ENCODE measurements around the gene LCOR.

LCOR gene

DNA sequence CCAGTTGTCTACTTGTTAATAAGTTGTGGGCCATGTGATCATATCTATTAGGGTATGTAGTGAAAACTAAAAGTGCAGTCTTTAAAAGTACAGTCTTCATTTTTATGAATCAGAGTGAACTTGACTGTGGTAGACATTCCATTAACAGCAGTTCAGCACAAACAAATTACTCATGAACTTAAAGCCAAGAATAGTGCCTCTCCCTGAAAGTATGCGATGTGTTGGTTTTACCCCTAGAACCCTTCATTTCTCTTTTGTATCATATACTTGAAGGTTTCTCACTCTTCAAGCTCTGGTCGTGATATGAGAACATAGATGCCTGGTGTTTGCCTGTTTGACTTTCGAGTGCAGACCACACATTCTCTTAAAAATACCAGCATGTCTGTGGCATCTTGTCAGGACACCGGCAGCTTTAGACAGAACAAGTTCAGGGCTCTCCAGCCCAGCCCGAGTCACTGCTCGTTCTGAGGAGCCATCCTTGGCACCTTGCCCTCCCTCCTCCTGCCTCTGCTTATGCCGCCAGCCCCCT lies 159.3 kb downstream of the LCOR start:
- DNase-seq = no peak

DNA sequence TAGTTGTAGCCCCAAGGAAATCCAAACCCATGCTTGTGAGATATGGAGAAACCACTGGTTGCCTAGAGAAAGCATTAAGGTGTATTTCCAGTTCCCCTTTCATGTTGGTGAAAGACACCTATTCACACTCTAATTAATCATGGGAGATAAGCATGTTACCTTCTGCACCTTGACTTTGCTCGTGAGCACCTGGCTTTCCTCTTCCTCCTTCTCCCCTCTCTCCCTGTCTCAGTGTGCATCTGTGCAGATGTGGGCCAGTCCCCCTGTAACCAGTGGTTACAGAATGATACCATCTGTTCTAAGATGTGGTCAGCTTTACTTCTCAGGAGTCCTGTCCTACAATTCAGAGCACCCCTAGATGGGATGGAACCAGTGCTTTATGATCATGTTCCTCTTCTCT lies 160.6 kb downstream of the LCOR start:
- DNase-seq = no peak

DNA sequence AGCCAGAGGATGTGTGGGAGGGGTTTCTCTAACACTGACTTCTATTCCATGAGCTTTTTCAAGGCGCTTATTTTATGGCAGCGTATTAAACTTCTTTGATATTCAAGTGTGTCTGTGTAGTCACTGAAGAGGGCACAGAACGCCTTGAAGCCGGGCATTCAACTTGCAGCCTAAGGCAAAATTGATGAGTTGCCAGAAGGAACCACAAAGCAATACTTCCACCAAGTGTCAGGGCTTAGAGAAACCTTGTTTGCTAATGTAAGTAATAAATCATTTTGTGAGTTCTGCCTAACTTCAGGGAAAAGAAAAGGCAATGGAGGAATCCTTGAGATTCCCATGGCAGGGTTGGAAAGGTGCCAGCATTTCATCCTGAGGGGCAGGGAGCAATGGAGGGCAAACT lies 163.8 kb downstream of the LCOR start:
- no peak for DNase-seq

DNA sequence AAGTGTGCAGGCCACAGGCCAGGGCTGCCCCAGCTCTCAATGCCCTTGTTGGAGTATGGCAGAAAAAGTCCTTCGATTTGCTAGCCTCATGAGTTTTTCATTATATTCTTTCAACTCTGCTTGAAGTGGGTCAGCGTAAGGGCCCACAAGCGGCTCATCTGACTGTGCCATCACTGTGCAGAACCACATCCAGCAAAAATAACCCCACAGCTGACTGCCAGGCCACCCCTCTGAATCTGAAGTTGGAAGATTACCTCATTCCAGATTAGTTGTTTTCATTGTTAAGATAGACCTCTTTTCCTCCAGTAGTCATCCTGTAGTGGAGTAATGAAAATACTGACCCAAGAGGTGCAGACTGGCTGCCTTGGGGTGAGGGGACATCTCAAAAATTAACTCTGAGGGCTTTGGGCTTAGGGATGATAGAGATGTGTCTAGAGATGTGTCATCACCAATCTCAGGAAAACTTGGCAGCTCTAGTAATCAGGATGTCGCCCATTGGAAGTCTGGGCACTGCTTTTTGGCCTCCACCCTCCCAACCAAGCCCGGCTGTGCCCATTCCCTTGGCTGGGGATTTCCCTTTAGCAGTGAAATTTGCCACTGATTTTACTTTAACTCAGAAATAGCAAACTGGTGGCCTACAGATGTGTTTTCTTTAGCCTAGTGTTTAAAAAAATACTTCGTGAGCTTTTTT lies 164.3 kb downstream of the LCOR start:
- no peak for DNase-seq

DNA sequence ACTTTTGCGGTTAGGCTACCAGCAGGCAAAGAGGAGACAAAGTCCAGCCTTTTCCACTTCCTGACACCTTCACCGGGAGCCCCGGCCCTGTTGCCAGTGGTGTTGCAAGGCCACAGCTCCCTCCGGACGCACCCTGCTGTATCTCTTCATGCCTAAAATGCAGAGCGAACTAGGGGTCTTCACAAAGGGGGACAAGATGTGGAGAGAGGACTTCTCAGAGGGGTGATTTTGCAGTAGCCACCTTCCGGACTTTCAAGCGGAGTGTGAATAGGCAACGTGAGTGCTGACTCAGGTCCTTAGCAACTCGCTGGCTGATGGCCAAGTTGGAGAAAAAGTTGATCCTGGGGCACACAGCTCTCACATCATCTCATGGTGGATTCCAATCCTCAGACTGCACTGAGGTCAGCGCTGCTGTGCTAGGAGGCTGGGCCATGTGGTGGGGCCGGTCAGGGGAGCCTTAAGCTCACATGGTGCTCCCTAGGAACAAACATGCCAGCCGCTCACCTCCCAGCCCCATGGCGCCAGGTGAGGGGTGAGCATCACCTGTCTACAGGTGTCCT lies 166.3 kb downstream of the LCOR start:
- DNase-seq = no peak

DNA sequence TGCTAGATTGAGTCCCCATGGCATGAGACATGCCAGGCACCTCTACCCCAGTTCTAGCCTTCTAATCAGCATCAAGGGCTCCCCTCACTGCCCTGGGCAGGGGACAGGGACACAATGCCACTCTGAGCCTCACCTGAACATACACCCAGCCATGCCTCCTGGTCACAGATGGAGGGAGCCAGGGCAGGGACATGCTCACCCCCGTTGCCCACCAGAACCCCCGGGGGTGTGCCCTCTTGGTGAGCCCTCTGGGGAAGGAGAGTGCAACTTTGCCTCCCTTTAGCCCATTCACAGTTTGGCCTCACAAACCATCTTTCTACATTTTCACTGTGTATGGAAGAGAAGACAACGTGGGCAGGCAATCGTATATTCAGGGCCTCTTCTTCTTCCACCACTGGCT lies 167.2 kb downstream of the LCOR start:
- no peak for DNase-seq

DNA sequence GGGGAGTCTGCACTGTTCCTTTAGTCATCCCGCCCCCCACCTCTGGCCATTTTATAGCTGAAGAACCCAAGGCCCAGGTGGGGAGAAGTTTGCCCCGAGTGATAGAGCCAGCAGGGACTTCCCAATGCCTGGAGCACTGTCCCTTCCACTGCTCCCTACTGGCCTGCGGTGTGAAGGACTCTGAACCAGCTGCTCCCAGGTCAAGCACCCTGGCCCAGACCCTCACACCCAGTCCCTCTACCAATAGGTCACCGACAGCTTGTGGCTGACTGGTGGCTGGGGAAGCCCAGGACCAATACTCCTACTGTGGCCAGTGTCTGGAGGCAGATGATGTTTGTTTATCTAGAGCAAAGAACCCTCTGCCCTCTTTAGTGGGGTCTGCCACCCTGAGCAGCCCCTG lies 167.9 kb downstream of the LCOR start:
- no peak for DNase-seq

DNA sequence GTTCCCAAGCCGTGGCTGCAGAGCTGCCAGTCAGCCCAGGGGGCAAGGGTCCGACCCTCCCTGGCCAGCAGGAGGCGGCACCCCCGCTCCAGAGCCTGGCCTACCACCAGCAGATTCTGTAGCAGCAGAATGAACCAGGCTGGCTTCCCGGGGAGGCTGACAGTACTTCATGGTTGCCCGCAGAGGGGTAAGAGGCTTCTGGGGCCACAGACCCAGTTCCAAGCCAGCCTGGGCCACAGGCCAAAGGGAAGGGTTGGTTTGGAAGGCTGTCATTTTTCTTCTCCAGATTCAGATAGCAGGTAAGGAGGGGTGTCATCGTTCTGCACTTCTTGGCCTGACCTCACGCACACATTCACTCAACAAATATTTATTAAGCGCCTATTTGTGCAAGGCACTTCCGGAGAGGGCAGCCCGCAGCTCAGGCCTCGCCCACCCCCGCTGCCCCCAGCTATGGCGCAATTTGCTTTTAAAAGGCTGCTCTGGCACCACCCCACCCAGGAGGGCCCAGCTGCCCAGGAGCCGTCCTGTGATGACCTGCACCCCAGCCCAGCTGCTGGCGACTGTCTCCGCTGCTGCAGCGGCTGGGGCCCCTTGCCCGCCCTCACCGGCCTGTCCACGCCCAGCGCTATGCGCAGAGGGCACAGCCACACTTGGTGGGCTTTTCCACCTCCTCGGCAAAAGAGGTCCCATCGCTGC lies 168.5 kb downstream of the LCOR start:
- DNase-seq = no peak

DNA sequence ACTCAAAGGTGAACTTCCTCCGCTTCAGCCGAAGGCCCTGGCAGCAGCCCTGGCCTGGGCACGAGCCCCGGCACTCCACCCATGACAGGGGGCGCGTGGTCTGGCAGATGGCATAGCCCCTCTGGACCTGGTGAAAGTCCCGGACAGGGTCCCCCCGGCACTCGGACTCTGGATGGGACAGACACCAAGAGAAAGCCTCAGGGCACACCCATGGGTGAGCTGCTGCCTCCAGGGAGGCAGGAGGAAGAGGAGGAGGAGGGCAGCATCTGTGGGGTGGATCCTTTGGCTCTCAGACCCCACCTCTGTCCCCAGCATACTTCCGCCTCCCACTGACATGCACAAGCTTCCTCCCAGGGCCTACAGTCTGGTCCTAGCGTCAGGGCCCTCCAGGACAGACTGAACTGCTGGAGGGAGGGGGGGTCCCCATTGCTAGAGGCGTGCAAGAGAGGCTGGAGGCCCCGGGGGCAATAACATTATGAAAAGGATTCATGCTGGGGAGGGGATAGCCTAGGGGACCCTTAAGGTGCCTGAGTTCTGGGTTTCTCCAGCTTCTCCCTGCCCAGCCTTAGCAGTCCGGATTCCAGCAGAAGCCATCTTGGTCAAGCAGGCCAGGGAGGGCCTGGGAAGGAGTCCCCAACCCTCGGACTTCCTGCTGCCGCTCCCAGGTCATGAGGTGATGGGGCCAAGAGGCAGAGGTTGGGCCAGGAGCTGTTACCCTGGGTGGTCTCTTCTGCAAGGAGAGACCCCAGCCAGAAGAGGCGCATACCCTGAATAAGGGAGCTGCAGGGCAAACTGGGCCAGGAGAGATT lies 169.3 kb downstream of the LCOR start:
- DNase-seq = no peak

DNA sequence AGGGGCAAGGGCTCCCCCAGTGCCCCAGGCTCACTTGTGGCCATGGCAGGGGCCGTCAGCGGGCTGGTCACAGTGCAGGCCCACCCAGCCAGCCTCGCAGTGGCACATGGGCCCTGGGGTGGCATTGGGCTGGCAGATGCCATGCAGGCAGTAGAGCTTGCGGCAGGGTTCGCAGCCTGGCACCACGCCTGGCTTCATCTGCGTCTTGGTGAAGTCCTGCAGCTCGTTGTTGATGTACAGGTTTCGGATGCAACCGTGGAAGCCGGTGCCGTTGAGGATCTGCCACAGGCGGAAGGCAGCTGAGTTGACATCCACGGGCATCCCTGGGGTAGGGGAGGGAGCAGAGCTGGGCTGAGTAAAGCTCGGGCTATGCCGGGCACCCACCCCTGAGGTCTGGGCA lies 170.6 kb downstream of the LCOR start:
- no peak for DNase-seq

DNA sequence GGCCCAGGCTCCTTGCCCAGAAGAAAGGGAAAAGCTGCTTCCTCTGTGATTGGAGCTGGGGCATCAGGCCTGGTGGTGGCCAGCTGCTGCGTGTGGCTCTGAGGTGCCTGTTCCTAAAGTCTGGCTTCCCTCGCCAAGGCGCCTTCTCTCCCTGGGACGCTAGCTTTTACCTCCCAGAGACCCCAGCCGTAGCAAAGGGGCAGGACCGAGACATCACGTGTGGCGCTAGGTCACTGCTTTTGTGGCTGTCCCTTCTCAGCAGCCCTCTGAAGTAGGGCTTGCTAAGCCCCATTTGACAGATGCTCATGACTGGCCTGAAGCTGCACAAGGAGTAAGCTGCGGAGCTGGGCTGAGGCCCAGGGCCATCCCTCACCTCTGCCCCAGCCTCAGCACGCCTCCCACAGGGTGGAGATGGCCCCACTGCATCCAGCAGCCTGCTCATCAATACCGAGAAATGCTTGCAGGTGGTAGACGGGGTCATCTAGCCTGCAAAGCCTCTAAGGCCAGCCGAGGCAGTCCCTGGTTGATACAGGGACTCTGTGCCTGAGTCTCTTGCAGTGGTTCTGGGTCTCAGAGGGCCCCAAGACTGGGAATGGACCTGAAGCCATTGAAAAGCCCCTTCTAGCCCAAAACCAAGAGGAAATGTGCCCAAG lies 171.2 kb downstream of the LCOR start:
- DNase-seq = no peak

DNA sequence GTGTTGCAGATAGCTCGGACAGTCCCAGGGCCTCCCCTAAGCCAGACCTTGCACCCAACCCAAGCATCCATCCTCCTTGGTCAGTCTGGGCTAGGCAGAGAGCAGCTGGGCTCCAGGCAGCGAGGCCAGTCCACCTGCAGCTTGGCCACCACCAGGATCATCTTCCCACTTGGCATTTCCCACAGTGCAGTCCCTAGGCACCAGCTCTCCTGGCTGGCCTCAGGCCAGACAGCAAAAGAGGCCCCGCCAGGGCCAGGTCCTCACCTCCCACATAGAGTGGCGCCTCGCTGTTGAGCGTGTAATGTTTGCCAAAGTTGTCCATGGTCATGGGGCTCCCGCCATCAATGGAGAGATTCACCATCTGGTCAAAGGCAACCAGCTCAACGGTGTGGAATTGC lies 171.7 kb downstream of the LCOR start:
- no peak for DNase-seq

DNA sequence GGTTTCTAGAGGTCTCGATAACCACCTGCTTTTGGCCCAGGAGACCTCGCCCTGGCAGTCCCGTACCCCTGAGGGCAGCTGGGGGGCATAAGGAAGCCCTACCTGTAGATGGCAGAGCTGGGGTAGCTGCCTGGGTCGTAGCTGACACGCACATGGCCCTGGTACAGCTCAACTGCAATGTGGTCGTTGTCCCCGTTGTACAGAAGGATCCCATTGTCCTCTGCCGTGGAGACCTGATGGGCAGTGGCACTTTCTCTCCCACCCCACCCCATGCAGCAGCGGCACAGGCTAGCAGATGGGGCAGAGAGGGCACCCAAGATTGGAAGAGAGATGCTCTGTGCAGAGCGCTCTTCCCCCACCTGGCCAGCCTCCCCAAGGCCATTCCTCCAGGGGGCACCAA lies 172.5 kb downstream of the LCOR start:
- DNase-seq = no peak

DNA sequence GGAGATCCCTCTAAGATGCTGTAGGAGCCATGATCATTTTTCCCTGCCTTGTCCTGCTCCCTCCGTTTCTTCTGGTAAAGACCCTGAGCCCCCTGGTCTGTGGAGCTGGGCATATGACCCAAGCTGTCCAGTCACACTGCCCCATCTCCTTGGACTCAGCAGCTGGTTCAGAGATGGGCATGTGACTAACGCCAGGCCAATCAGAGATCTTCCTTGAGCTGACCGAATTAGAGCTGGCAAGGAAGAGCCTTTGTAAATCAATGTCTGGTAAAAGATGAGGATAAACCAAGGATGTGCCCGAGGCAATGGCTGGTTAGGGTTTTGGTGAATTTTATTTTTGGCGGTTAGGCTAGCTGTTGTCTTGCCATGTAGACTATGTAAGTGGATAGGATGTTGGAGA lies 173.3 kb downstream of the LCOR start:
- no peak for DNase-seq

DNA sequence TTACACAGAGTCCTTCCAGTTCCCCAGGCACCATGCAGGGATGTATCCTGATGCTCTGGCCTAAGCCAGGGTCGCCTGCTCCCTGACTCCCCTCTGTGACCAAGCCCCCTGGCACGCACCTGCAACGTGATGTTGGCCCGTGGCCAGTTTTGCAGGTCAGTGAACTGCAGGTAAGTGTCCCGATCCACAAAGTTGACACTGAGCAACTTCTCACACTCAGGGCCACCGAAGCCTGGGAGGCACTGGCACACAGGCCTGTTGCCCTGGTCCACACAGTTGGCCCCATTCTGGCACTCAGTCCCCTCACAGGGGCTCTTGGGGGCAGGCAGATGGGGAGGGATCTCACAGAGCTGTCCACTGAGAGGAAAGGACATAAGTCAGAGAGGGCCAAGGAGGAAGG lies 174.3 kb downstream of the LCOR start:
- DNase-seq = no peak

DNA sequence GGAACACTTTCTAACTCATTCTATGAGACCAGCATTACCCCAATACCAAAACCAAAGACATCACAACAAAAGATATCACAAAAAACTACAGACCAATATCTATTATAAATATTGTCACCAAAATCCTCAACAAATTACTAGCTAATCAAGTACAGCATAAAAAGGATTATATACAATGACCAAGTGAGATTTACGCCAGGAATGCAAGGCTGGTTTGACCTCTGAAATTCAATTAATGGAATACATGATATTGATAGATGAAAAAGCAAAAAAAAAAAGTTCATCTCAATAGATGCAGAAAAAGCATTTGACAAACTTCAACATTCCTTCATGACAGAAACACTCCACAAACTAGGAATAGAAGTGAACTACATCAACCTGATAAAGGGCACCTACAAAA lies 175.3 kb downstream of the LCOR start:
- no peak for DNase-seq

DNA sequence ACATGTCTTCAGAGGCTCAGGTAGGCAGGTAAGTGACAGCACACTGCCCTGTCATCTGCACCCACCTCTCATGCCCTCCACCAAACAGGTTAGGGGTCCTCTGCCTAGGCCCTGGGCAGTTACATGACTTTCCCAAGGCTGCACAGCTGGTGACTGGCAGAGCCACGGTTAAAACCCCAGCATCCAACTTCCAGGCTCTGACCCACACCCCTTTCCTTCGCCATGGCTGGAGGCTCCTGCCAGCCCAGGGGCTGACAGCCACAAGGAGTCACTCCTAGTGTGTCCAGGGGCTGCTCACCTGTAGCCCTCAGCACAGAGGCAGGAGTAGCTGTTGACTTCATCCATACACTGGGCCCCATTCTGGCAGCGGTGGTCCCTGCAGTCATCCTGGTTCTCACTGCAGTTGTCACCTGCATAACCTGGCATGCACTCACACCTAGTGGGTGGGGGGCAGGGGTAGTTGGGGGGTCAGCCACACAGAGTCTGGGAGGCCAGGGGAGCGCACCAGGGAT lies 178.7 kb downstream of the LCOR start:
- DNase-seq = no peak

DNA sequence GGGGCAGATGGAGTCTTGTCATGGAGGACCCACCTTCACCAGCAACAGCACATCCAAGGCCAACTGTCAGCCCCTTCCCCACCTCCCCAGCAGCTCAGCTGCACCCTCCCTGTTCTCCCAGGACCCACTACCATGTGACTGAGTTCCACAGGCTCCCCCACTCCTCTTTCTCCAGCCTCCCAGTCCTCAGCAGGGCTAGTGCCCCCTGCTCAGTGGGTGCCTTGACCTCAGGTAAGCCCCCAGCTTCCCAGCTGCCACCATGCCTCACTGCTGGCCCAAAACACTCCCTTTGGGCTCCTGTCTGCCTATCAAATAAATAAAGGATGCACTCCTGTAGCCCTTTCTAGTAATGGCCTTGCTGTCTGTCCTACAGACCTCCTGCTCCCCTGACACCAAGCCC lies 179.3 kb downstream of the LCOR start:
- DNase-seq = no peak

DNA sequence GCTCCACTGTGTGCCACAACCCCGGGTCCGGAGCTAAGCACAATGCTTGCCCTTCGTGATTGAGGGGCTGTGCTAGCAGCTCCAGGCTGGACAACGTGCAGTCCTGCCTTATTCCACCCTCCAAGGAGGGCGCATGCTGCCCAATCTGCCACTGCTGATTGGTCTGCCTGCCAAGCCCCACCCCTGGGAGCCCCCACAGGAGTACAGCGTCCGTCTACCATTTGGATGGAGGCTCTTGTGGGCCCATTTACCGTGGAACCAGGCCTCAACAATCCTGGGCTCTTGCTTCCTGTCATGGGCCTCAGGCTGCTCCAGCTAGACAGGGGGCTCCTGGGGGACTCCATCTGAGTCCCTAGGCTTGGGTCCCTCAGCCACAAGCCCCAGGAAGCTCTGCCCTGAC lies 180.4 kb downstream of the LCOR start:
- no peak for DNase-seq

DNA sequence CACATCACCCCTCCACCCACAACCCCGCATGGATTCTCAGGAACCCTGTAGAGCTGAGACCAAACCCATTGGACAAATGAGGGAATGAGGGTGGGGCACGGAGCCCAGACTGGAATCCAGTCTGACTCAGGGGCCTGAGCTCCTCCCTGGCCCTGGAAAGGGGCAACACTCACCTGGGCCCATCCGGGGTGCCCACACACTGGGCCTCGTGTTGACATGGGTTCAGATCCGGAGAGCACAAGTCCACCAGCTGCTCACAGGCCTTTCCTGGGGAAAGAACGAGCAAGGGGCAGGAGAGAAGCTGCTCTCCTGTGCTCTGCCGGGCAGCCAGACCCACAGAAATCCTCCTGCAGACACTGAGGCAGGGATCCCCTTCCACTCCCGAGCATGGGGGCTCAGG lies 181.5 kb downstream of the LCOR start:
- no peak for DNase-seq

DNA sequence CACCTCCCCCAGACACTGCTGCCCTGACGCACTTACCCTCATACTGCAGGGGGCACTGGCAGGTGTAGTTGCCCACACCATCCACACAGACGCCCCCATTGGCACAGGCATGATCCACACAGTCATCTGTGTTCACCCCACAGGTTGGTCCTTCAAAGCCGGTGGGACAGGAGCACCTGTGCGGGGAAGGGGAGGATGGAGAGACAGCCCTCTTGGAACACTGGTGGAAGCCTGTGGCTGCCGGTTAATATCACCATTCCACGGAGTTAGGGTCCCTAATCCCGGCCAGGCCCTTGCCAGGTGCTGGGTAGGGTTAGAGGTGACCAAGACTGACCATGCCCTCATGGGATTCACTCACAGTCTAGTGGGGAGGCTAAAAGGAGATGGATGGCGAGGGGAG lies 181.9 kb downstream of the LCOR start:
- DNase-seq = no peak

DNA sequence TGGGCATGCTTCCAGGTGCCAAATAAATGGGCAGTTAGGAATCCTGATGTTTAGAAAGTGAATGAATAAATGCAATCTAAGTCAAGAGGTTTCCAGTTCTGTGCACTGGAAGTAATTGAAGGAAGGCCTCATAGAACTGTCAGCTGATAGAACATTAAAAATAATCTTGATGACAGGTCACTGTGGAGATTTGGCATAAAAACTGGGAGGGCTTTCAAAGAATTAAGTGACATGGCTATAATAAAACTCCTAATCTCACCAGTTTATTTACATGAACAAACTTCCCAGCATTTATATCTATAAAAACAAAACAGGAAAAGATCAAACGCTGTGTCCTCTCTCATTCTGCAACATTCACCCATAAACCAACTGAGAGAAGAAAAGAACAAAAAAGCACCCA lies 183.1 kb downstream of the LCOR start:
- no peak for DNase-seq
